ENCODE results near the gene CTSW. TPM values are rescaled to one million over a fixed set of nuclear protein-coding genes. Genes with fewer than 3 reads are reported as not detected.
A peak's percentile ranks its signal among the peaks of the same experiment; 100 is the strongest.

The CTSW gene
- total and polyA plus RNA-seq, 10 donors: 5.6 to 38.2 (median 23.2) TPM

GRCh38 chr11:65867284-65868071, 12.2 kb upstream of the CTSW start:
- H3K4me3 ChIP-seq: no peak overlapping the region
- TF ChIP-seq CTCF (IDR thresholded peaks at IDR 0.05 in 8 of 11, conservative IDR thresholded peaks at IDR 0.05 in 3 of 11): no peak
- no peak for TF ChIP-seq POLR2AphosphoS5 (IDR thresholded peaks at IDR 0.05)
- no peak for TF ChIP-seq POLR2A (IDR thresholded peaks at IDR 0.05)
- peak; percentile 72 for DNase-seq
- intact Hi-C loops (cut with DNase I; ENCODE audit: low total_unique reads): no loop called here
- no peaks in the 10 kb centered on the region for H3K9me3 ChIP-seq
- peak overlapping the region in 1 of 8 donors; percentile 2 for H3K27ac ChIP-seq
- WGBS, 5 donors: 56 to 67% (median 62%) methylated on average over 28 to 29 of the region's 29 CpGs
- H3K4me1 ChIP-seq: peaks cover 8 to 75% (median 40%) of the 10 kb centered on the region in 6 donors
- H3K27me3 ChIP-seq (replicated peaks in 1 of 7): peaks cover 0 to 5% (median 0%) of the 10 kb centered on the region in 7 donors
- H3K36me3 ChIP-seq: peaks cover 5 to 60% (median 49%) of the 10 kb centered on the region in 6 donors

- Histone ChIP-seq H3K9me3 (no peaks in the 10 kb centered on the region), H3K4me1 (peaks cover 11 to 75% (median 42%) of the 10 kb centered on the region in 6 donors), H3K27me3 (replicated peaks in 1 of 7) (peaks cover 0 to 11% (median 0%) of the 10 kb centered on the region in 7 donors), H3K4me3 (no peak overlapping the region), H3K27ac (no peak overlapping the region), H3K36me3 (peaks cover 5 to 53% (median 42%) of the 10 kb centered on the region in 6 donors)
- TF ChIP-seq POLR2A (IDR thresholded peaks at IDR 0.05) (no peak), POLR2AphosphoS5 (IDR thresholded peaks at IDR 0.05) (peak in 2 of 3 donors; percentile 60 to 78)
- 89 to 95% (median 91%) methylated on average over 13 to 19 of the region's 19 CpGs for WGBS, 5 donors
- DNase-seq: peak; percentile 78
- intact Hi-C loops (cut with DNase I; ENCODE audit: low total_unique reads): no loop called here
These were observed 11.5 kb upstream of the CTSW start for GRCh38 chr11:65868076-65868667.

GRCh38 chr11:65868907-65869306, 10.7 kb upstream of the CTSW start:
- no peak for TF ChIP-seq POLR2A (IDR thresholded peaks at IDR 0.05)
- WGBS, 5 donors: 79 to 95% (median 93%) methylated on average over 3 of the region's 3 CpGs
- DNase-seq: no peak
- peaks cover 14 to 76% (median 46%) of the 10 kb centered on the region in 6 donors for H3K4me1 ChIP-seq
- no peaks in the 10 kb centered on the region for H3K9me3 ChIP-seq
- intact Hi-C loops (cut with DNase I; ENCODE audit: low total_unique reads): no loop called here
- H3K27me3 ChIP-seq (replicated peaks in 1 of 7): peaks cover 0 to 11% (median 0%) of the 10 kb centered on the region in 7 donors
- H3K36me3 ChIP-seq: peaks cover 2 to 46% (median 35%) of the 10 kb centered on the region in 6 donors
- no peak overlapping the region for H3K27ac ChIP-seq
- no peak overlapping the region for H3K4me3 ChIP-seq

GRCh38 chr11:65869643-65870306, 9.9 kb upstream of the CTSW start:
- Histone ChIP-seq H3K36me3 (peaks cover 0 to 37% (median 26%) of the 10 kb centered on the region in 6 donors), H3K27ac (peak overlapping the region in 5 of 8 donors; percentile 82 to 91 (median 85)), H3K4me1 (peaks cover 16 to 78% (median 48%) of the 10 kb centered on the region in 6 donors), H3K4me3 (no peak overlapping the region), H3K27me3 (replicated peaks in 1 of 7) (peaks cover 0 to 11% (median 0%) of the 10 kb centered on the region in 7 donors), H3K9me3 (no peaks in the 10 kb centered on the region)
- peak; percentile 69 for DNase-seq
- intact Hi-C loops (cut with DNase I; ENCODE audit: low total_unique reads): no loop called here
- WGBS, 5 donors: 77 to 85% (median 79%) methylated on average over 19 to 24 of the region's 24 CpGs
- peak; percentile 53 to 72 (median 56) for TF ChIP-seq POLR2AphosphoS5 (IDR thresholded peaks at IDR 0.05)
- TF ChIP-seq POLR2A (IDR thresholded peaks at IDR 0.05): no peak

- Histone ChIP-seq H3K27ac (peak overlapping the region in 6 of 8 donors; percentile 81 to 91 (median 84)), H3K27me3 (replicated peaks in 1 of 7) (peaks cover 0 to 11% (median 0%) of the 10 kb centered on the region in 7 donors), H3K4me3 (no peak overlapping the region), H3K4me1 (peaks cover 16 to 78% (median 48%) of the 10 kb centered on the region in 6 donors), H3K9me3 (no peaks in the 10 kb centered on the region), H3K36me3 (peaks cover 0 to 32% (median 21%) of the 10 kb centered on the region in 6 donors)
- 40 to 54% (median 52%) methylated on average over 8 to 11 of the region's 11 CpGs for WGBS, 5 donors
- no peak for TF ChIP-seq POLR2A (IDR thresholded peaks at IDR 0.05)
- TF ChIP-seq POLR2AphosphoS5 (IDR thresholded peaks at IDR 0.05): peak in 1 of 3 donors; percentile 24
- intact Hi-C loops (cut with DNase I; ENCODE audit: low total_unique reads): no loop called here
- peak; percentile 80 for DNase-seq
These were observed 9.4 kb upstream of the CTSW start for GRCh38 chr11:65870307-65870658.

All from spleen (tissue), 11 donors.